BE2C (cell line): Measurements from ENCODE around the gene SORCS1.

ENCODE experiments used
- DNase-seq: peaks from one replicate; pipeline ENCODE4 v3.0.0-alpha.2; 2020
- H3K27me3 ChIP-seq: fragments of 250-450 bp; sonication (Bioruptor Pico); 2 replicates; pipeline ENCODE4 v1.5.1; 2020; ENCODE audit warnings: mild to moderate bottlenecking
- H3K36me3 ChIP-seq: fragments of 250-450 bp; sonication (Bioruptor Pico); 2 replicates; pipeline ENCODE4 v1.5.1; 2020; ENCODE audit warnings: mild to moderate bottlenecking
- H3K4me1 ChIP-seq: fragments of 250-450 bp; sonication (Bioruptor Pico); 2 replicates; pipeline ENCODE4 v1.5.1; 2020
- H3K4me3 ChIP-seq: 2 replicates; pipeline ENCODE4 v1.5.1; 2011; ENCODE audit warnings: low read depth, low read length
- H3K9me3 ChIP-seq: fragments of 250-450 bp; sonication (Bioruptor Pico); 2 replicates; pipeline ENCODE4 v1.5.1; 2020
- CTCF ChIP-seq: IDR thresholded peaks from 2 replicates; pipeline ENCODE4 v1.5.1; 2012; ENCODE audit warnings: mild to moderate bottlenecking, low read depth, low read length

The SORCS1 gene

DNA sequence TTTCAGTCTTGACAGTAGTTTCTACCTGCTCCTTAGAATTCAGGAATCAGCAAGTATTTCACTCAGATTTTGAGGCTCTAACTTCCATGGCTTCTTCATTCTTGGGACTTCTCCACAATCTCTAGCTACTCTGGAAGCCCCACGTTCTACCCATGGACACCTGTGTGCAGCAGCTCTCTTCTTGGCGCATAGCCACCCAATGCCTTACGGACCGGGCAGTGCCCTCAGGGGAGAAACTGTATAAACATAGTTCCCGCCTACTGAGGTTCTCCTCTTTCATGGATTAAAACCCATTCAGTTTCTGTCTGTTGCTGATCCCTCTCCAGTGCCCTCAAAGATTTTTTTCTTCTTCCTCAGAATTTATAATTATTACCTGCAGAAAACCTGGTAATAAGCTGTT is 177.1 kb downstream of the SORCS1 start:
- H3K36me3 ChIP-seq, result no peaks in the 10 kb centered on the region; the same call in 1 of the 2 replicates
- no peaks in the 10 kb centered on the region; the same call in 1 of the 2 replicates for H3K4me1 ChIP-seq
- H3K9me3 ChIP-seq, result no peaks in the 10 kb centered on the region
- TF ChIP-seq CTCF, result no peak
- no peaks in the 10 kb centered on the region for H3K27me3 ChIP-seq
- H3K4me3 ChIP-seq, result no peak overlapping the region
- no peak for DNase-seq

GRCh38 chr10:106982268-106982667 is 182.2 kb downstream of the SORCS1 start:
- no peaks in the 10 kb centered on the region; the same call in 1 of the 2 replicates for H3K36me3 ChIP-seq
- DNase-seq, result no peak
- no peak for TF ChIP-seq CTCF
- H3K27me3 ChIP-seq, result no peaks in the 10 kb centered on the region
- H3K4me3 ChIP-seq, result no peak overlapping the region
- peaks cover 3% of the 10 kb centered on the region for H3K4me1 ChIP-seq
- no peaks in the 10 kb centered on the region for H3K9me3 ChIP-seq

DNA sequence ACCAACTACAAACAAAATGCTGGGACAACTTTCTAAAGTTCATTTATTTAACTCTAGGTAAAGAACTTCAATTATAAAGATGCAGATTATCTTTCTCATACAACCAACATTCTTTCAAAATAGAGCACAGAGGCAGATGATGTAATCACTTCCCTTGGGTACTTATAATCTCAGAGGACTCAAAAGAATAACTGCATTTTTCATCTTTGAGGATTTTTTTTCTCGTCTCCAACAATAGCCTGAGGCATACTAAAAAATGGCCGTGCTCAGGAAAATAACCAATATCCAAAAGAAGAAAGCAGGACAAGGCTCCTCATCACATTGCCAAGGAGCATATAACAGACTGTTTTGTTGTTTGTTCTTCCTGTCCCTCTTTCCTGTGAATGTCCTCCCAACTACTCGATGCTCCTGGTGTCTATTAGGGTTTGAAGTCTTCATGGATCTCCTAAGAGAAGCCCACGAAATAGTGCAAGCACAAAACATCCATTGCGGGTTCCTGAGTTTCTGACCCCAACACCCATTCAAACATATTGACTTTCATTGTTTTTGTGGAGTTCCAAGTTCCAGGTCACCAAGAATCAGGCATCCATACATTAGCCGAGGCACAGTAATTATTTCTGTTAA is 182.9 kb downstream of the SORCS1 start:
- Histone ChIP-seq H3K4me3 (no peak overlapping the region), H3K4me1 (peaks cover 3% of the 10 kb centered on the region), H3K27me3 (no peaks in the 10 kb centered on the region), H3K9me3 (no peaks in the 10 kb centered on the region), H3K36me3 (no peaks in the 10 kb centered on the region; the same call in 1 of the 2 replicates)
- no peak for DNase-seq
- TF ChIP-seq CTCF, result no peak

GRCh38 chr10:106980495-106981451 is 183.7 kb downstream of the SORCS1 start:
- H3K36me3 ChIP-seq, result no peaks in the 10 kb centered on the region; the same call in 1 of the 2 replicates
- TF ChIP-seq CTCF, result peak; percentile 15; the same call in 1 of the 2 replicates
- no peaks in the 10 kb centered on the region for H3K9me3 ChIP-seq
- H3K4me1 ChIP-seq, result peaks cover 3% of the 10 kb centered on the region
- DNase-seq, result no peak
- no peak overlapping the region for H3K4me3 ChIP-seq
- H3K27me3 ChIP-seq, result no peaks in the 10 kb centered on the region

DNA sequence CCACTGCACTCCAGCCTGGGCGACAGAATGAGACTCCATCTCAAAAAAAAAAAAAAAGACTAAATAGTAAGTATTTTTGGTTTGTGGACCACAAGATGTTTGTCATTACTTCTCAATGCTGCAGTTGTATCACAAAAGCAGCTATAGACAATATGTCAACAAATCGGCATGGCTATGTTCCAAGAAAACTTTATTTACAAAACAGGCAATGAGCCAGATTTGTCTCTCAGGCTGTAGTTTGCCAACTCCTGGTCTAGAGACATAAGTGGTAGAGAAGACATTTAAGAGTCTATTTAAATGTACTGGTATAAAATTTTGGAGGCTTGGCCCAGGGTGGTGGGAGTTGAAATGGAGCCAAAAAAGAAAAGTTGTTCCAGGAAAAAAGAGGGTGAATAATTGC is 185.8 kb downstream of the SORCS1 start:
- H3K4me1 ChIP-seq, result peaks cover 8% of the 10 kb centered on the region
- H3K36me3 ChIP-seq, result no peaks in the 10 kb centered on the region
- H3K9me3 ChIP-seq, result no peaks in the 10 kb centered on the region
- no peak overlapping the region for H3K4me3 ChIP-seq
- no peak for DNase-seq
- TF ChIP-seq CTCF, result no peak
- no peaks in the 10 kb centered on the region for H3K27me3 ChIP-seq
